Measurements from ENCODE around the gene LHX5.

The LHX5 gene

GRCh38 chr12:113477171-113477841 is 5.6 kb upstream of the LHX5 start:
- DNase-seq: no peak

GRCh38 chr12:113476176-113476986 is 4.7 kb upstream of the LHX5 start:
- DNase-seq: no peak

GRCh38 chr12:113475451-113476175 is 3.9 kb upstream of the LHX5 start:
- DNase-seq: no peak

GRCh38 chr12:113474635-113475436 is 3.2 kb upstream of the LHX5 start:
- DNase-seq: no peak

GRCh38 chr12:113473942-113474341 is 2.3 kb upstream of the LHX5 start:
- DNase-seq: no peak

GRCh38 chr12:113473400-113473799 is 1.7 kb upstream of the LHX5 start:
- no peak for DNase-seq

GRCh38 chr12:113472191-113473121 is 785 bp upstream of the LHX5 start:
- no peak for DNase-seq

- DNase-seq: no peak
Measured at GRCh38 chr12:113470871-113471618, 626 bp downstream of the LHX5 start.

- no peak for DNase-seq
Measured at GRCh38 chr12:113469949-113470743, 1.5 kb downstream of the LHX5 start.

GRCh38 chr12:113469224-113469948 is 2.3 kb downstream of the LHX5 start:
- no peak for DNase-seq

GRCh38 chr12:113468365-113469223 is 3.1 kb downstream of the LHX5 start:
- DNase-seq: no peak

- DNase-seq: no peak
Measured at GRCh38 chr12:113467502-113468364, 3.9 kb downstream of the LHX5 start.

- no peak for DNase-seq
Measured at GRCh38 chr12:113467142-113467501, 4.5 kb downstream of the LHX5 start.

- DNase-seq: no peak
Measured at GRCh38 chr12:113466454-113467141, 5.1 kb downstream of the LHX5 start.

- no peak for DNase-seq
Measured at GRCh38 chr12:113465808-113466453, 5.7 kb downstream of the LHX5 start.
